KMS-11 (cell line): ENCODE data around the gene SLC1A7.

Experiments used
- H2AFZ ChIP-seq: fragments of 200-600 bp; sonication (generic); 2 replicates; pipeline ENCODE4 v1.6.1; 2016; ENCODE audit warnings: antibody characterized with exemption, mixed run types, low read depth
- H3K27ac ChIP-seq: fragments of 200-600 bp; sonication (generic); 2 replicates; pipeline ENCODE4 v1.6.1; 2016; ENCODE audit warnings: mild to moderate bottlenecking, mixed run types
- H3K27me3 ChIP-seq: fragments of 200-600 bp; sonication (generic); 2 replicates; pipeline ENCODE4 v1.6.1; 2017; ENCODE audit warnings: mild to moderate bottlenecking, low read depth, mixed run types, moderate library complexity; ENCODE audit not compliant: insufficient read depth
- H3K36me3 ChIP-seq: fragments of 200-600 bp; sonication (generic); 2 replicates; pipeline ENCODE4 v1.6.1; 2017; ENCODE audit warnings: mild to moderate bottlenecking, mixed run types; ENCODE audit not compliant: insufficient read depth
- H3K4me1 ChIP-seq: fragments of 200-600 bp; sonication (generic); 2 replicates; pipeline ENCODE4 v1.6.1; 2016; ENCODE audit warnings: mild to moderate bottlenecking, low read depth, mixed run types; ENCODE audit not compliant: poor library complexity, severe bottlenecking
- H3K4me2 ChIP-seq: fragments of 200-600 bp; sonication (generic); 2 replicates; pipeline ENCODE4 v1.7.0; 2016; ENCODE audit warnings: mild to moderate bottlenecking, mixed run types
- H3K4me3 ChIP-seq: fragments of 200-600 bp; sonication (generic); IDR thresholded peaks from 2 replicates; pipeline ENCODE4 v1.6.1; 2017; ENCODE audit warnings: low read depth, low read length, mixed read lengths; ENCODE audit not compliant: insufficient read depth
- H3K79me2 ChIP-seq: fragments of 200-600 bp; sonication (generic); 2 replicates; pipeline ENCODE4 v1.6.1; 2016; ENCODE audit warnings: low read depth, mixed run types; ENCODE audit not compliant: insufficient read depth
- H3K9ac ChIP-seq: fragments of 200-600 bp; sonication (generic); 2 replicates; pipeline ENCODE4 v1.6.1; 2016; ENCODE audit warnings: mild to moderate bottlenecking, mixed run types
- H4K20me1 ChIP-seq: fragments of 200-600 bp; sonication (generic); 2 replicates; pipeline ENCODE4 v1.6.1; 2016; ENCODE audit warnings: mild to moderate bottlenecking, mixed run types; ENCODE audit not compliant: insufficient read depth
- CTCF ChIP-seq: fragments of 200-600 bp; sonication (generic); conservative IDR thresholded peaks from 2 replicates; pipeline ENCODE4 v1.6.1; 2017; ENCODE audit warnings: low read depth, mild to moderate bottlenecking, antibody characterized with exemption, low read length, moderate library complexity, mixed read lengths

Gene SLC1A7

GRCh38 chr1:53043271-53043670 is 99.2 kb downstream of the SLC1A7 start:
- Histone ChIP-seq H3K36me3 (no peaks in the 10 kb centered on the region), H3K9ac (no peak overlapping the region), H3K27me3 (no peaks in the 10 kb centered on the region), H3K4me2 (no peak overlapping the region), H3K27ac (no peak overlapping the region), H3K4me3 (no peak overlapping the region), H3K4me1 (no peaks in the 10 kb centered on the region), H2AFZ (no peak overlapping the region), H3K79me2 (no peaks in the 10 kb centered on the region), H4K20me1 (no peaks in the 10 kb centered on the region)
- no peak for TF ChIP-seq CTCF

GRCh38 chr1:53038566-53038965 is 103.9 kb downstream of the SLC1A7 start:
- H3K27me3 ChIP-seq: no peaks in the 10 kb centered on the region
- no peaks in the 10 kb centered on the region for H4K20me1 ChIP-seq
- H3K9ac ChIP-seq: no peak overlapping the region
- H2AFZ ChIP-seq: no peak overlapping the region
- no peaks in the 10 kb centered on the region for H3K36me3 ChIP-seq
- no peak for TF ChIP-seq CTCF
- no peak overlapping the region for H3K4me2 ChIP-seq
- peaks cover 11% of the 10 kb centered on the region for H3K4me1 ChIP-seq
- no peaks in the 10 kb centered on the region for H3K79me2 ChIP-seq
- H3K4me3 ChIP-seq: no peak overlapping the region
- H3K27ac ChIP-seq: no peak overlapping the region
